CD4-positive, alpha-beta T cell treated with Interferon gamma for 1 hour (primary cell): ENCODE measurements around the gene ERO1A.
"Not testable (repeated sequence)": the region's sequence is repeated elsewhere in the genome, so short reads cannot be mapped to it uniquely, and the experiment has no call there.

ENCODE experiments used
- DNase-seq: peaks from one replicate; pipeline ENCODE4 v3.0.0-alpha.2; 2020

The ERO1A gene, protein sequence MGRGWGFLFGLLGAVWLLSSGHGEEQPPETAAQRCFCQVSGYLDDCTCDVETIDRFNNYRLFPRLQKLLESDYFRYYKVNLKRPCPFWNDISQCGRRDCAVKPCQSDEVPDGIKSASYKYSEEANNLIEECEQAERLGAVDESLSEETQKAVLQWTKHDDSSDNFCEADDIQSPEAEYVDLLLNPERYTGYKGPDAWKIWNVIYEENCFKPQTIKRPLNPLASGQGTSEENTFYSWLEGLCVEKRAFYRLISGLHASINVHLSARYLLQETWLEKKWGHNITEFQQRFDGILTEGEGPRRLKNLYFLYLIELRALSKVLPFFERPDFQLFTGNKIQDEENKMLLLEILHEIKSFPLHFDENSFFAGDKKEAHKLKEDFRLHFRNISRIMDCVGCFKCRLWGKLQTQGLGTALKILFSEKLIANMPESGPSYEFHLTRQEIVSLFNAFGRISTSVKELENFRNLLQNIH

DNA sequence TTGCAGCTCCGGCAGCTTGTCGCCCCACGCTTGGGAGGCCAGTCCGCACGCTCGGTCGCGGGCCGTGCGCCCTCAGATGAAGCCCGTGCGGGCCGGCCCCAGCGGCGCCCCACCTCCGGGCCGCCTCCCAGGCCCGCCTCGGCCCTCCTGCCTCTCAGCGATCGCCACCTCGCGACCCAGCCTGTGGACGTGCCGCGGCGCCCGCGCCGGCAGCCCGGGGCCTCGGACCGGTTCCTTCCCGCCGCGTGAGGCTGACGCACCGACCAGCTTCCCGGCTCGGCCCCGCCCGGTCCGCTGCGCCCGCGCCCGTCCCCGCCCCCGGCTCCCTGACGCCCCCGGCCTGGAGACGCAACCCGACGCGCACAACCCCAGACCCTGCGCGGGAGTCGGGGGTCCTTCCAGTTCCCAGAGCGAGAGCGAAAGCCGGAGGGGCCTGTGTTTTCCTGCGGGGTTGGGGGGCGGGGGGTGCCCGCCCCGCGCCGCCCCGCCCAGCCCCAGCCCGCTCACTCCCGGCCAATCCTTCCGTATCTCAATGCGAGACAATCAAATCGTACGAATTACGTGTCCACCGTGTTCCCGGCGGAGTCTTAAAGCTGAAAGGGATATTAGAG lies at the start of gene ERO1A:
Gene ERO1A (minus strand): TSS at position 78 of the 611 bp plus-strand sequence. CDS start 77 bp downstream, at position 1.
- DNase-seq: peak; percentile 67

DNA sequence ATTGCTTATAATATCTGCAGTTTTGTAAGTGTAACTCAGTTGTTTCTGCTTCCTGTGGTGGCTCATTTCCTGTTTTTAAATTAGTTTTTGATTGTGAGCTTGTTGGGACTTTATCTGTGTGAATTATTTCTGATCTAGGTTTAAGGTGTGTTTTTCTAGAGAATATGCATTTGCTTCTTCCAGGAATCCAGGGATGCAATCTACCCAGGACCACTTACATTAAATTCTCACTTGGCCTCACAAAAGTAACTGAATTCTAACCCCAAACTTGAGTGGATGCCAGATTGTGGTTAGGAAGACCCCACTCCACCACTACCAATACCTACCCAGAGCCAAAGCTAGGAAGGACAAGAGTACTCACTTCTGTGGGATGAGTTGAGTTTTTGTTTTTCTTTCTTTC lies 46.5 kb upstream of the ERO1A start:
- no peak for DNase-seq

DNA sequence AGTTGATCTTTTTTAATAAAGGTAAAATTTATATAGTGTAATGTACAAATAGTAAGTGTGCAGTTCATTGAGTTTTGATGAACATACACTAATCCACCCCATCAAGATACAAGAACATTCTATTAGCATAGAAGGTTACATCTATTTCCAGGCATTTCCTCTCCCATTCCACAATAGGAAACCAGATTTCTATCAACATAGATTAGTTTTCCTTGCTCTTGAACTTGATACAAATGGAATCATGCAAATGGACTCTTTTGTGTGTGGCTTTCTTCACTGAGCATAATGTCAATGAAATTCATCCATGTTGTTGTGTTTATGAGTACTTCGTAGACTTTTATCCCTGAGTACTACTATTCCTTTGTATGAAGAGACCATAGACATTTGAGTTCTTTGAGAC lies 45.4 kb upstream of the ERO1A start:
- no peak for DNase-seq

DNA sequence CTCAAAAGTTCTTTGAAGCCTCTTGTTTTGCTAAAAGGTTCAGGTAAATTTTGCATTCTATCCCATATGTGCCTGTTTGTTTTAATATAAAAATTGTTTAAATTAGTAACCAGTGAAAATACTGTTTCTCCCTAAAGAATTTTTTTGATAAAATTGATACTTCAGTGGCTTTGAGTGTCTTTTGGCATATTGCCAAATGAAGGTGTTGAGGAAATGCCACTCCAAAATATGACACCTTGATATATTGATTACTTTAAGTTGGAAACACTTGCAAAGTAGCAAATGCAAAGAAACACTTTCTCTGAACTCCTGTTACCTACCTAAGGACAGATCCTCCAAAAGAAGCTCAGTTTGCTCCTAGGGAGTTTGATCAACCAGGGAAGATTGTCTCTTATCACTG lies 43.1 kb upstream of the ERO1A start:
- no peak for DNase-seq

DNA sequence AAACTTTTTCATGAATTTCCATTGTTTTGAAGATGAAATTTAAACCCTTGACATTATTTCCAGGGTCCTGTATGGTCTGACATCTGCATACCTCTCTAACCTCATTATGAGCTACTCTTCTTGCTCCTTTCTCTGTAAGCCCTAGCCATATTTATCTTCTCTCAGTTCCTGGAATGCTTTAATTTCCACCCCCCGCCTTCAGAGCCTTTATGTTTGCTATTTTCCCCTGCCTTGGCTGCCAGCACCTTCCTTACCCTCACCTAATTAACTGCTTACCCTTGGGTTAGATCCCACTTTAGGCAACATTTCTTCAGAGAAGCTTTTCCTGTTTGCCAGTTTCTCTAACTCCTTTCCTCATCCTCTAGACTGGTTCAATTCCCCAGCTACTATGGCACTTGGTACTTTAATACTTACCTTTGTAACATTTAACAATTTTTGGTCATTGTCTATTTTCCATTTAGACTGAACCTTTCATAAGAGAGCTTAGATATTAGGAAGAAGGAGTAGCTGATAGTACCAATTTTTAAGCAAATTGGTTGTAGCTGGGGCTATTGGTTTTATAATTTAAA lies 40.6 kb upstream of the ERO1A start:
- DNase-seq: no peak

DNA sequence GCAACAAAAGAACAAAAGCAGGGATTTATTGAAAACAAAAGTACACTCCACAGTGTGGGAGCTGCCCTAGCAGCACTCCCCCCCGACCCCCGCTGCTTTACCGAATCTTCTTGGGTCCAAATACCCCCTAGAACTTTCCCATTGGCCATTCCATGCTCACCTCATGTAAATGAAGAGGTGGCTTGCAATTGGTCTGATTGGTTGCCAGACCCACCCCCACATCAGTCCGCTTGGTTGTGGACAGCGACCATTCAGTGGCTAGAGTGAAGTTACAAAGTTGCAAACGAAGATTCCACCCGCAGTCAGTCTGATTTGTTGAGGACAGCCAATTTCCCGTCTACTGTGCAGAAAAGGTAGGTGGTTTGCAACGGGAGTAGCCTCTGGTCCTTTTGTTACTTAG lies 38.5 kb upstream of the ERO1A start:
- DNase-seq: no peak

DNA sequence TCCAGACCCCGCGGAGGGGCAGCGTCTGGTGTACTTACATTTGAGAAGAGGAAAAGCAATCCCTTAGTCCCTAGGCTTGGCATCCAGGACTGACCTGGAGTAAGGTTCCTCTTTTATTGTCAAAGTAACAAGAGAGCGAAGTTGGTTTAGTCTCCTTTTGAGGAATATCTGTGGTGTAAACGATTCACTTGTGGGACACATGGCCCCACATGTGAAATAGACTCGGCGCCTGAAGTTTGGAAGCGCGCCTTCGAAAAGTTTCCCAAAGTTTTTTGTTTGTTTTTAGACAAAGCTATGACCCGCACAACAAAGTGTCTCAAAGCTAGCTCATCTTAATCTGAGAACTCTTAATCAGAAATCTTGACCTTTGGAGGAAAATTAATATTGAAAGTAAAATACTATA lies 35.4 kb upstream of the ERO1A start:
- no peak for DNase-seq

DNA sequence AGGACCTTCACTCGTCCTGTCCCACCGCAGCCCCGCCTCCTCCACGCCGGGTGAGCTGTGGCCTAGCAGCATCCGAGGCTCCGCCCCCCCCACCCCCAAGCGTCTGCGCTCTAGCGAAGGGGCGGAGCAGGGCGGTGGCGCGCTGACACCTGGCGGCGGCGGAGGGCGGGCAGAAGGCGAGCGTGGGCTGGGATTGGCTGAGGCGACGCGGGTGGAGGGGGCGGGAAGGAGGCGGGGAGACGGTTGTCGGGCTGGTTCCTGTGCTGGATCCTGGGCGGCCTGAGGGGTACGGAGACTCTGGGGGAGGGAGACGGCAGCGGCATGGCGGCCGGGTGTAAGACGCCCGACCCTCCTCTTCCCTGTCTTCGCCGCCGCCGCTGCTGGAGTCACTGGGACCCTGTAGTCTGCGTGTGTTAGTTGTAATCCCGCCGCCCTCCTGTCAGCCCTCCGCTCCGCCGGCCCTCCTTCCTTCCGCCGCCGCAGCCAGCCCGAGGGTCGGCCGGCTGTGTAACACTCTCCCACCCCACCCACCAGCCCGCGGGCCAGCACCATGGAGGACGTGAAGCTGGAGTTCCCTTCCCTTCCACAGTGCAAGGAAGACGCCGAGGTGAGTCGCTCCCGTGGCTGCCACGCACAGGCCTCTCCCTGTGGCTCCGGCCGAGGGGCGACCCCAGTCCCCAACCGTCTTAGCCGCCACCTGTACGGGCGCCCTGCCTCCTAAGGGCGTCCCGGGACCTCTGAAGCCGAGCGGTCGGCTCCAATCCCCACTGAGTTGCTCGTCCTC lies 34.8 kb upstream of the ERO1A start, which contains the start of gene STYX:
Gene STYX (plus strand): TSS at position 242 of the 784 bp plus-strand sequence. CDS start 309 bp downstream, at position 551.
- DNase-seq: peak; percentile 96

DNA sequence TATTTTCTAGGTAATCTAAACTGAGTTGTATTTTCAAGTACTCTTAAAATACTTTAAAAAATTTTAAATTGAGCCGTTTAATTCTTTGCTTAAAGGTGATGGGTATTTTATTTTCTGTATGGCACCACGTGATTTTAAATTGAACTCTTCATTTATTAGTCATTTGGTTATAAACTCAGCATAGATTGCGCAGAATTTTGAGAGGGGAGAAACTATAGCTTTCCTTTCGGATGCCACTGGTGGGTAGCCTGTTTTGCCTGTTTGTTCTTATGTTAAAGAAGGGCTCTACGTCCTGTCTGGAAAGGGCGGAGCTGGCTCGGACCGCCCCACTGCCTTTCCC lies 34.2 kb upstream of the ERO1A start:
- no peak for DNase-seq

DNA sequence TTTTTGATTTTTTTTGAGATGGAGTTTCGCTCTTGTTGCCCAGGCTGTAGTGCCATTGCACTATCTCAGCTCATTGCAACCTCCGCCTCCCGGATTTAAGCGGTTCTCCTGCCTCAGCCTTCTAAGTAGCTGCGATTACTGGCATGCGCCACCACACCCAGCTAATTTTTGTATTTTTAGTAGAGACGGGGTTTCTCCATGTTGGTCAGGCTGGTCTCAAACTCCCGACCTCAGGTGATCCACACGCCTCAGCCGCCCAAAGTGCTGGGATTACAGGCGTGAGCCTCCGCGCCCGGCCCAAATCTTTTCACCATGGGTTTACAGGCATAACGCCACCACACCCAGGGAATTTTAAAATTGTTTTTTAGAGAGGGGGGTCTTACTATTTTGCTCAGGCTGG lies 33.7 kb upstream of the ERO1A start:
- DNase-seq: not testable (repeated sequence)

DNA sequence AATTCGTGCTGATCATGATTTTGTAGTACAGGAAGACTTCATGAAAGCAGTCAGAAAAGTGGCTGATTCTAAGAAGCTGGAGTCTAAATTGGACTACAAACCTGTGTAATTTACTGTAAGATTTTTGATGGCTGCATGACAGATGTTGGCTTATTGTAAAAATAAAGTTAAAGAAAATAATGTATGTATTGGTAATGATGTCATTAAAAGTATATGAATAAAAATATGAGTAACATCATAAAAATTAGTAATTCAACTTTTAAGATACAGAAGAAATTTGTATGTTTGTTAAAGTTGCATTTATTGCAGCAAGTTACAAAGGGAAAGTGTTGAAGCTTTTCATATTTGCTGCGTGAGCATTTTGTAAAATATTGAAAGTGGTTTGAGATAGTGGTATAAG lies 32.2 kb upstream of the ERO1A start:
- DNase-seq: not testable (repeated sequence)

DNA sequence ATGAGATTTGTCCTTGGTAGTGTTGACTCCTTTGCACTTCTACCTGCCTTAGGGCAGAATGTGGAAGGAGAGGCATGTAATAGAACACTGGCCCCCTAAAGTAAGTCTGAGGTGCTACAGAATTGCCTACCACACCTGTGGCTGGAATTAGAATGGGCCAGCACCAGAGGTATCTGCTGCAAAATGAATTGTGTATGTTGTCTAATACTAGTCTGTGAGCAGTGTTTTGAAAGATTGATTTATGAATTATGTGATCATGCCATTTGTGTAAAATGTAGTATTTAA lies 28.9 kb upstream of the ERO1A start:
- DNase-seq: no peak

DNA sequence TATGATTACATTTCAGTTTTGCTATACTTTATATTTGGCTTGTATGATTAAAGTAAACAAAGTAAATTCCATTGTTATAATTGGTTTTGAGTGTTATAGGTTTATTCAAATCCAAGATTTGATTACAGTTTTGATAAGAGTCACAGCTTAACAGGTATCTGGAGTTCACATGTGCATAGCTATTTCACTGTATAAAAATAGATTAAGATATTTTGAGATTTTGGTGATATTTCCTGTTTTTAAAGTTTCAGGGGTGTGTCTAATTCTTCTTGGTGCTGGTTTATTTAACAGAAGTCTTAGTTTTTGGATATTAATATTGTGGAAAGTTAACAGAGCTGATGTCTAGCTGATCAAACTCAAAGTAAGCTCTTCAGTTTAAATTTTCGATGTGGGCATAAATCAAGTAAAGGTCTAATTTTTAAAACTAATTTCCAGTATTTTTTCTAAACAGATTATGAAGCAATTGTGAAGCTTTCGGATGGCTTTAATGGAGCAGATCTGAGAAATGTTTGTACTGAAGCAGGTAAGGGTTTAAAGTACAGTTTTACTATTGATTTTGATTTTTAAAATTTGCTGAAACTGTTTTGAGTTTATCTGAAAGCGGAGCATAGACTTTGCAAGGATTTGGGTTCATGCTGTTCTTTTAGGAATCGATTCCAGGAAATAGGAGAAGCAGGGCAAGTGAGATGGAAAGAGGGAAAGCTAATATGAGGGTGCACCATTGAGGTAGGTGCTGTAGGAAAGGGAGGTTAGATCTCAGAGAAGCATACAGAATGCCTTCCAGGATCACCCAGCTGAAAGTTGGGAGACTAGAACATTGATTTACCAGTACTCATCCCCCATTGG lies 28.4 kb upstream of the ERO1A start:
- no peak for DNase-seq

DNA sequence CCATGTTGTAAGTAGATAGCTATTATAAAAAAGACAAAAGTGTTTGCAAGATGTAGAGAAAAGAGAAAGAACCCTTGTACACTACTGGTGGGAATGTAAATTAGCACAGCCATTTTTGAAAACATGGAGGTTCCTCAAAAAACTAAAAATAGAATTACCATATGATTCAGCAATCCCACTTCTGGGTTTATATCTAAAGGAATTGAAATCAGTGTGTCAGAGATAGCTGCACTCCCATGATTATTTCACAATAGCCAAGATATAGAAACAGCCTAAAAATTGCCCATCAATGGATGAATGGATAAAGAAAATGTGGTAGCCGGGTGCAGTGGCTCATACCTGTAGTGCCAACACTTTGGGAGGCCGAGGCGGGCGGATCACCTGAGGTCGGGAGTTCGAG lies 20.8 kb upstream of the ERO1A start:
- no peak for DNase-seq

DNA sequence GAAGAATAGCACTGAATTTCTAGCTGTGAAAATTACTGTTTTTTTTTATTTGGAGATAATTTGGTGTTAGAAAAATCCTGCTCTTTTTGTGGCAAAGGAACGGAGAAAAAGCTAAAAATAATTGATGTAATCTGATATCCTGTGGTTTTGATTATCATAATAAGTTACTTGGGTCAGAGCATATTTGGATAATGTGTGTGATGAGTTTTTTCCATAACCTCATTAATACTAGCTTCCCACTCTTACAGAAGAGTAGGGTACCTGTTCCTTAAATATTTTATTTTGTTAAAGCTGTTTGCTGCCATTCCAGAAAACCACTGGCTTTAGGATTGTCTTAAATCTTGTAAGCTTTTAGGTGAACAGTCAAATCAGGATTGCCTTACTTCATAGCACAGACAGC lies 16.3 kb upstream of the ERO1A start:
- DNase-seq: no peak

DNA sequence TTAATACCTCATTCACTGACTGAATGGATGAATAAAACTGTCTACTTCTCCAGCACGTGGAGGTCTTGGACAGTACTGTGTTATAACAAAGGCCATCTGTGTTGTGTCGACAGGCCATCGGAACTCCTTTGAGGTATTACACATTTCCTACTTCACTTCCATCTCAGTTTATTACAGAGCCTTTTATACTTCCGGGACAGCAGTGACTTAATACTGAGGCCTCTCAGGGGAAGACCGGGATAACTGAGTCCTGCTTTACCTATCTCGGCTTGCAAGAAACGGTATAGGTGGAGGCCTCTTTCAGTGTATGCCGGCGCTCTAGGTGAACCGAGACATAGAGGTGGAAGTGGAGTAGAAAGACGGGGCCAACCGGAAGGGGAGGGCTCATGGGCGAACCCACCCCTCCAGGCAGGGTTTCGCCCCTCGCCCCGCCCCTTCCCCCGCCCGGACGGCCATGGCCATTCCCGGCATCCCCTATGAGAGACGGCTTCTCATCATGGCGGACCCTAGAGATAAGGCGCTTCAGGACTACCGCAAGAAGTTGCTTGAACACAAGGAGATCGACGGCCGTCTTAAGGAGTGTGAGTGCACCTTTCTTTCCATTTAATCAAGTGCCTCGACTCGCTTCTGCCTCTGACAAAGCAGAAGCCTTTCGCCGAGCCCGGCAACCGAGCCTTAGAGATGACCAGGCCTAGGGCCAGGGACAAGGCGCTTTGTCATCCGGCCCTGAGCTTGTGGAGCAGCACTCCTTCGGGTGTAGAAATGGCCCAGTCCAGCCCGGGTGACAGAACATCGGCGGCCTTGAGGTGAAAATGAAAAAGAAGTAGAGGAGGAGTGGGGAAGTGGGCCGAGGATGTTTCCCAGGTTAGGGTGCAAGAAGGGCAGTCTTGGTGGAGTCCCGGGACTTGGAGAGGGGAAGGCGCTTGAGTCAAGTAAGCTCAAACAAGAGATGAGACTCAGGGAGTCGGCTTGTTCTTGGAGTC lies 11.7 kb upstream of the ERO1A start, which contains the start of gene PSMC6:
Gene PSMC6 (plus strand): TSS at position 477 of the 983 bp plus-strand sequence. CDS start 20 bp downstream, at position 497.
- DNase-seq: peak; percentile 92

DNA sequence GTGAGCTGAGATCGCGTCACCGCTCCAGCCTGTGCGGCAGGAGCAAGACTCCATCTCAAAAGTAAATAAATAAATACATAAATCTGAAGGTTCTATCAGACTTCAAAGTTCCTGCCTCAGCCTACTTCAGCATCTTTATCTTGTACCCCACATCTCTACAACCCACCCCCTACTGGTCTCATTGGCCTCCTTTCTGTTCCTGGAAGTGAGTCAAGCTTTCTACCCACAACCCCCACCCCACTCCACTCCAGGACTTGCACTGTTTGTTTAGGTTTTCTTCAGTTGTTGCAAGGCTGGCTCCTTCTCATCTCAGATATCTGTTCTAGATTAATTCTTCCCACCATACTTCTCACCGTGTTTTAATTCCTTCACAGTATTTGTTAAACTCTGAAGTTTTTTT lies 10.9 kb upstream of the ERO1A start:
- peak; percentile 20 for DNase-seq

DNA sequence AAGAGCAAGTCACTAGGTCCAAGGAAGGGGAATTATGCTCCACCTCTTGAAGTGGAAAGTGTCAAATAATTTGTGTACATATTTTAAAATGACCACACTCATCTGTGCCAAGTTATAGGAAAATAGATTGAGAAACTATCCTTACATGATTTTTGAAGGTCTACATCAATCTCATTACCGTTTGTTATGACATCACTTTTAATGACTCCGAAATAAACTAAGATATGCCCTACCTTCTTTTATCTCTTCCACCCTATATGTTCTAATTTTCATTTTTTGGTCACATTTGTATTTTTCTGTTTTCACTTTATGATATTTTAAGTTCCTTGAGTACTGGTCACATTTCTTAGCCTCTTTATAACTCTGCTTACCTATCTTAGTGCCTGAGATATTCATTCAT lies 8.3 kb upstream of the ERO1A start:
- DNase-seq: no peak

DNA sequence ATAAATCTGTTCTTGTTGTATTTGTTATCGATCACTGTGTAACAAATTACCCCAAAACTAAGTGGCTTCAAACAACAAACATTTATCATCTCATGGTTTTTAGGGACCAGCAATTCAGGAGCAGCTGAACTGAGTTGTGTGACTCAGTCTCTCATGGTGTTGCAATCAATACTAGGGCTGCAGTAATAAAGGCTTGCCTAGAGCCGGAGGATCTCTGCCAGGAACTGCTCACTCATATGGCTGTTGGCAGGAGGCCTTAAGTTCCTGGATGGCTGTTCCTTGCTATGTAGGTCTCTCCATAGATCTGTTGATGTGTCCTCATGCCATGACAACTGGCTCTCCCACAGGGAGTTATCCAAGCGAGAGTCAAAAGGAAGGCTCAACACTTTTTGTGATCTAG lies 7.9 kb upstream of the ERO1A start:
- DNase-seq: peak; percentile 20

DNA sequence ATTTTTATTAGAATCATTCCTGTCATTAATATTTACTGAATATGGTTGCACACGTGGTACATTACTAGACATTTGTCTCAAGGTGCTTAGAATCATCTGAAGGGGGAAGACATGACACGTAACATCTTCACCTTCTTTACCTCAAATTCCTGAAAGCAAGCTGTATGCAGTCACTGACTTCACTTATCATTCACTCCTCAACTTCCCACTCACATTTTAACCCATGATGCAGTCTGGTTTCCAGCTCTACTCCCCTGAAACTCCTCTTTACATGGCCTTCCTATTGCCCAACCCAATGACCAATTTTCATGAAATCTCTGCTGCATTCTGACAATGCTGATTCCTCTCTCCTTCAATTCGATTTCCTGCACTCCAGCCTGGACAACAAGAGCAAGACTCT lies 5.9 kb upstream of the ERO1A start:
- DNase-seq: no peak

DNA sequence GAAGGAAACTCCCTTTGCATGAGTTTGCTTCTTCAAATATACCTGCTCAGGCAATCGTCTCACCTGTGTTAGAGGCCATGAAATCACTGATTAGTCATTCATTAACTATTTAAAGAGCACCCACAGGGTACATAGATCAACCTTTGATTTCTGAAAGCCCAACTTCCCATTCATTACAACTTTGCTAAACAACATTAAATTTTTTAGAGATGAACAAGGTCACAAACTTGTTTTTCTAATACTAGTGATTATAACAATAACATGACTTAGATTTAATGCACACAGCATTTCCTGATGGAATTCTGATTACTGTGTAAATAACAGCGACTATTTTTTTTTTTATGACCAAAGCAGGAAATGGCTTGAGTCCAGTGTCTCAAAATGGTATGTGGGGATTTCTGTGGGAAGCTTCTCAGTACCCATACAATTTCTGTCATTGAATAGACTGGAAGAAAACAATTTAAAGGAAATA lies 5.4 kb upstream of the ERO1A start:
- no peak for DNase-seq
